Measurements from ENCODE around the gene SYT8. TPM values are rescaled to one million over a fixed set of nuclear protein-coding genes. Genes with fewer than 3 reads are reported as not detected.

SYT8 gene
- polyA plus RNA-seq, 1 donor from 2014 or later, result not detected

DNA sequence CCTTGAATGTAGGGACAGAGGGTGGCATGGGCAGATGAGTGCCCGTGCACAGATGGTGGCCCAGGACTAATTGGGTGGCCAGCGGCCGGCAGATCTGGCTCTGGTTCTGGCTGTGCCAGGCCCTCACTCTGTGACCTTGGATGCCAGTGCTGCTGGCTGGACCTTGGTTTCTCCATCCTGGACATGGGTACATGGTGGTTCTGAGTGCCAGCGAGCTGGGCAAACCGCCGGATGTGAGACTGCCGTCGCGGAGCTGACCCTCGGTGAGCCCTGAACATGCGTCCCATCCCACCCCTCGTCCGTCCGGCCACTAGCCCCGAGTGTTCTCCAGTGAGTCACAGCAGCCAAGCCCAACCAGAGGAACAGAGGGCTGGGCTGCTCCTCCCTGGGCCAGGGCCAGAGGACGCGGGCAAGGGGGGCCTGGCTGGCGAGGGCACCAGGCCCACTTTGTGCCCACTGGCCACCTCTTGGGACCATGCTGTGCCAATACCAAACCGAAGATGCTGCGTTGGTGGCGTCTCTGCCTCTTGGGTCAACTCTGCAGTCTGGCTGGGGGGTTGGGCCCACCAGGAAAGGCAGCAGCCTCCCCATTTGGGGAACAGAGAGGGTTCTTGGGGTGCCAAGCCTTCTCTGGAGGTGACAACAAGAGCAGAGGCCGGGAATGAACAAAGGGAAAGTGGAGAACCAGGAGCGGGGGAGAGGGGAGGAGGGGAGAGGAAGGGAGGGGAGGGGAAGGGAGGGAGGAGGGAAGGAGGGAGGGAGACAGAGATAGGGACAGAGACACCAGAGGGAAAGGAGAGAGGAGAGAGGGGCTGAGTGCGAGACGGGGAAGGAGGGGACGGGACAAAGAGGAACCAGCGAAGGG is 28.8 kb downstream of the SYT8 start:
- no peaks in the 10 kb centered on the region for H3K9me3 Mint-ChIP-seq
- no peak overlapping the region for H3K27ac Mint-ChIP-seq
- no peaks in the 10 kb centered on the region for H3K36me3 Mint-ChIP-seq
- no peak overlapping the region for H3K4me3 Mint-ChIP-seq
- peaks cover 0 to 14% (median 11%) of the 10 kb centered on the region in 3 donors for H3K4me1 Mint-ChIP-seq
- H3K27me3 Mint-ChIP-seq, result no peaks in the 10 kb centered on the region

DNA sequence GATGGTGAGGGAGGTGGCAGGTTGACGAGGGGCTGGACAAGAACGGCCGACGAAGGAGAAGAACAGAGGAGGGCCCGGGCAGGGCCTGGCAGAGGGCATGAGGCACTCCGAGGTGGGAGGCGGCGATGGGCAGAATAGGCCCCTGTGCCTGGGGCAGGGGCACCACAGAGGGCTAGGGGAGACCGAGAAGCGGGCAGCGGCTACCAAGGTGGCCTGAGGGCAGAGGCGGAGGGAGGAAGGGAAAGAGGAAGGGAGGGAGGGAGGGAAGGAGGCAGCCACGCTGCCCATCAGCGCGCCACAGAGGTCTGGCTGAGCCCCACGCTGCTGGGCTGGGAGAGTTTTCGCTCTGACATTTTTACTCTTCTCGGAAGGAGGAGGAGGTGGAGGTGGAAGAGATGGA is 29.4 kb downstream of the SYT8 start:
- Mint-ChIP-seq H3K4me1 (peaks cover 0 to 17% (median 16%) of the 10 kb centered on the region in 3 donors), H3K27me3 (no peaks in the 10 kb centered on the region), H3K9me3 (no peaks in the 10 kb centered on the region), H3K27ac (no peak overlapping the region), H3K36me3 (no peaks in the 10 kb centered on the region), H3K4me3 (peak overlapping the region in 2 of 4 donors; percentile 14 to 54)

DNA sequence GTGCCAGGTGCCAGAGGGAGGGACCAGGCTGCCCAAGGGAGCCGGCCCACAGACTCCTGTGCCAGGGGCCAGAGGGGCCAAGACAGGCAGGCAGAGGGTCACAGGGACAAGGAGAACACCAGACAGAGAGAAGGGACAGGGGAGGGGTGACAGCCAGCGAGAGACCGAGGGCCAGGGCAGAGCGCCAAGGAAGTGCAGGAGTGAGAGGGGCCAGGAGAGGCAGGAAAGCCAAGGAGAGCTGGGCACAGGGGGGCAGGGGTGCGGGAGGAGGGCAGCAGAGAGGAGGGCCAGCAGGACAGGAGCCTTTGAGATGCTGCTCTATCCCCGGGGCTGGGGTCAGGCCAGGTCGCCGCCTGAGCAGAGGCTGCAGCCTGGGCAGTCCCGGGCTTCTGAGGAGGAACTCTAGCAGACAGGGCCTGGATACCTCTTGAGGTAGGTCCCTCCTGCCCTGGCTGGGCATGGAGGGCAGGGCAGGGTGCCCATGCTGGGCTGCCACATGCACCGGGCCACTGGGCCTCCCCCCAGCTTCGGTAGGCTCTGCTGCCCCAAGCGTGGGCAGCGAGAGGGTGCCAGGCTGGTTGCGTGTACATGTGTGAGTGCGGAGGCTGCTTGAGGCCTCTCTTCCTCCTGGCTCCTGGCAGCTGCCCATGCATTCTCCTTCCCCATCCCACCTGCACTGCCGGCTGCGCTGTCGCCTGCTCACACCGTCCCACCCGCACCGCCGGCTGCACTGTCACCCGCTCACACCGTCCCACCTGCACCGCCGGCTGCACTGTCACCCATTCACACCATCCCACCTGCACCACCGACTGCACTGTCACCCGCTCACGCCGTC is 30.3 kb downstream of the SYT8 start:
- Mint-ChIP-seq H3K4me3 (peak overlapping the region in 2 of 4 donors; percentile 22 to 84), H3K27me3 (no peaks in the 10 kb centered on the region), H3K4me1 (peaks cover 0 to 20% (median 16%) of the 10 kb centered on the region in 3 donors), H3K36me3 (no peaks in the 10 kb centered on the region), H3K9me3 (no peaks in the 10 kb centered on the region), H3K27ac (peak overlapping the region in 2 of 3 donors; percentile 62 to 73)

DNA sequence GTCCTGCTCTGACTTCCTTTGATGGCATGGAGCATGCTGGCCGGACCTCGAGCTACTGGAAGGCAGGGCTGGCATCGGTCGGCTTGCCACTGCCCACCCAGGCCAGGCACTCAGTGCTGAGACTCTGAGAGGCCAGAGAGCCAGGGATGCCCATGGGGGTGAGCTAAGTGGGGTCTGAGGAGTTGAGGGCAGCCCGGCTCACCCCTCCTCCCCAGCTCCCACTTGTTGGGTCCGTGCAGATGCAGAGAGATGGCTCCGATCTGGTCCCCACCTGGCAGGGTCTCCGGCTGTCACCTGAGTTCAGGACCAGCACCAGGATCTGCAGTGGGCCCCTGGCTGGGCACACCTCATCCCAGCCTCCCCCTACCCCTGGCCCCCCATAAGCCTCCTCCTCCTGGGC is 31.4 kb downstream of the SYT8 start:
- H3K4me3 Mint-ChIP-seq, result peak overlapping the region in 2 of 4 donors; percentile 41 to 75
- H3K4me1 Mint-ChIP-seq, result peaks cover 0 to 28% (median 23%) of the 10 kb centered on the region in 3 donors
- no peaks in the 10 kb centered on the region for H3K9me3 Mint-ChIP-seq
- H3K36me3 Mint-ChIP-seq, result no peaks in the 10 kb centered on the region
- no peak overlapping the region for H3K27ac Mint-ChIP-seq
- no peaks in the 10 kb centered on the region for H3K27me3 Mint-ChIP-seq

DNA sequence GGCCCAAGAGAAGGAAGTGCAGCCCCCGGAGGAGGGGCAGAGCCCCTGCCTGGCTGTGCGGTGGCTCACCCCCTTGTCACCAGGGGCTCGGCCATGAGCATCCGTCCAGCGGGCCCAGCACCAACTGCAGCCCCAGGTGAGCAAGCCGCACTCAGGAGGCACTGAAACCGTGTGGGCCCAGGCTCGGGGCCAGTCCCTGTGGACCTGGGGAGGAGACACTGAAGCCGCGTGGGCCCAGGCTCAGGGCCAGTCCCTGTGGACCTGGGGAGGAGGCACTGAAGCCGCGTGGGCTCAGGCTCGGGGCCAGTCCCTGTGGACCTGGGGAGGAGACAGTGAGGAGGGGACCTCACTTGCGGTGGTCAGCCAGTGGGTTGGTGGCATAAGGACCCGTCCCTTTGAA is 32.0 kb downstream of the SYT8 start:
- H3K27me3 Mint-ChIP-seq, result no peaks in the 10 kb centered on the region
- peaks cover 0 to 29% (median 23%) of the 10 kb centered on the region in 3 donors for H3K4me1 Mint-ChIP-seq
- H3K36me3 Mint-ChIP-seq, result no peaks in the 10 kb centered on the region
- H3K27ac Mint-ChIP-seq, result no peak overlapping the region
- no peaks in the 10 kb centered on the region for H3K9me3 Mint-ChIP-seq
- H3K4me3 Mint-ChIP-seq, result peak overlapping the region in 1 of 4 donors; percentile 75

DNA sequence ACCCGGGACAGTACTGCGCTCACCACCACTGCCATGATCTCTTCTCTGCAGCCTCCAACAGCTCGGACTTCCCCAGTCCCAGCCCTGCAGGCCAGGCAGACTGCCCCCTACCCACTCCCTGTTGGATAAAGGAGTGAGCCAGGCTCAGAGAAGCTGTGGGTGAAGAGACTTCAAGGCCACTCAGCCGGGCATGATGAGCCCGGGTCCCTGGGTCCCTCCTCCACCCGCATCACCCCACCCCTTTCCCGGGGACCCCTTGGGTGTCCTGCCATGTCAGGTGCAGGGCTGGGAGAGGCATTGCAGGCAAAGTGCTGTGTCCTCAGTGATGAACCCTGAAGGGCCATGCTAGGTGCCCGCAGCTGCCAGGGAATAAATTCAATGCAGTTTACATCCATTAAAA is 32.6 kb downstream of the SYT8 start:
- Mint-ChIP-seq H3K27me3 (no peaks in the 10 kb centered on the region), H3K4me1 (peaks cover 0 to 33% (median 23%) of the 10 kb centered on the region in 3 donors), H3K9me3 (no peaks in the 10 kb centered on the region), H3K27ac (no peak overlapping the region), H3K4me3 (no peak overlapping the region), H3K36me3 (no peaks in the 10 kb centered on the region)

DNA sequence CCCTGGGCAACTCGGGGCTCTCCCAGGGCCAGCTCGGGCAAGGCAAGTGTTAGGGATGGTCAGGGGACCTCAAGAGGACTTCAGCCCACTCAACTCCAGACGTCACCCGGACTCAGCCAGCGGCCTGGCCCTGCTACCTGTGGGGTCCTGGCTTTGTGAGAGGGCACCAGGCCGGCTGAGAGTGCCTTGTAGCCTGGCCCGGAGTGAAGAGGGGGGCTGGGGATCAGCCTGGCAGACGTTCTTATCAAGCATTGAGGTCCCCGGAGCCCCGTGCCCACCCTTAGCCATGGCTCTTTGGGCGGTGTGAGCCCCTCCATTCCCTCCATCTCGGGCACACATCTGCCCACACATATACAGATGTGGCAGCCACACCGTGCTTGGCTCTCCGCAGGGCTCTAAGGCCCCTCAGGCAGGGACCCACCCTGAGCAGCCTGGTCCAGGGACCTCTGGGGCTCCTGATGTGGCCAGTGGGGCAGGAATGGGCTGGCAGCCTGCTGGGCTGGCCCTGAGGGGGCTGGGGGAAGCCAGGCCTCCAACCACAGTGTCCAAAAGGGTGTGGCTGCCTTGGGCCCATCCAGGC is 33.4 kb downstream of the SYT8 start:
- peak overlapping the region in 2 of 4 donors; percentile 5 to 37 for H3K4me3 Mint-ChIP-seq
- no peak overlapping the region for H3K27ac Mint-ChIP-seq
- no peaks in the 10 kb centered on the region for H3K36me3 Mint-ChIP-seq
- no peaks in the 10 kb centered on the region for H3K9me3 Mint-ChIP-seq
- peaks cover 0 to 37% (median 24%) of the 10 kb centered on the region in 3 donors for H3K4me1 Mint-ChIP-seq
- no peaks in the 10 kb centered on the region for H3K27me3 Mint-ChIP-seq

DNA sequence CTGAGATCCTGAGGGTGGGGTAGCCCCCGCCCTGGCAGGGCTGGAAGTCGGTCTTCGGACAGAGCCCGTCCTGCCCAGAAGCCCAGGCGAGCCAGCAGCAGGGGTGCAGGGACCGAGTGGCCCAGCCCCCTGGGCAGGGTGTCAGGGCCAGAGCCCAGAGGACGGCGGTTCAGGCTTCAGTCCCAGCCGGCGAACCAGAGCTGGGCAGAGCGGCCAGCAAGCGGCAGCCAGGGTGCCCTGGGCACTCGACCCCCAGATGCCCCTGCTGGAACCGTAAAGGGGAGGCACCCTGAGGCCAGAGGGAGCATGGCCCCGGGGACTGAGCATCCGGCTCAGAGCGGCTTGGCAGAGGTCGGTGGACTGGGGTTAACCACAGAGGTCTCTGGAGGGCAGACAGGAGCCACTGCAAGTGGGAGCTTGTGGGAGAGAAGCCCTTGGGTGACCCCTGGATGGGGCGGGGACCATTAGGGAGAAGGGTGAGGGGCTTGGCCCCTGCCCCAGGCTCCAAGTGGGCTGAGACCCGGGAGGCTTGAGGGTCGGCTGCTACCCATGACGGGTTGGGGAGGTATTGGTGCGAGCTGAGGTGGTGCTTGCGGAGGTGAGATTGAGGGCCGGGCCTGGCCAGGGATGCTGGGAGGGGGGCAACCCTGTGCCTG is 34.0 kb downstream of the SYT8 start:
- Mint-ChIP-seq H3K36me3 (no peaks in the 10 kb centered on the region), H3K4me1 (peaks cover 0 to 37% (median 23%) of the 10 kb centered on the region in 3 donors), H3K27me3 (no peaks in the 10 kb centered on the region), H3K9me3 (no peaks in the 10 kb centered on the region), H3K4me3 (peak overlapping the region in 1 of 4 donors; percentile 70), H3K27ac (peak overlapping the region in 2 of 3 donors; percentile 70 to 71)

DNA sequence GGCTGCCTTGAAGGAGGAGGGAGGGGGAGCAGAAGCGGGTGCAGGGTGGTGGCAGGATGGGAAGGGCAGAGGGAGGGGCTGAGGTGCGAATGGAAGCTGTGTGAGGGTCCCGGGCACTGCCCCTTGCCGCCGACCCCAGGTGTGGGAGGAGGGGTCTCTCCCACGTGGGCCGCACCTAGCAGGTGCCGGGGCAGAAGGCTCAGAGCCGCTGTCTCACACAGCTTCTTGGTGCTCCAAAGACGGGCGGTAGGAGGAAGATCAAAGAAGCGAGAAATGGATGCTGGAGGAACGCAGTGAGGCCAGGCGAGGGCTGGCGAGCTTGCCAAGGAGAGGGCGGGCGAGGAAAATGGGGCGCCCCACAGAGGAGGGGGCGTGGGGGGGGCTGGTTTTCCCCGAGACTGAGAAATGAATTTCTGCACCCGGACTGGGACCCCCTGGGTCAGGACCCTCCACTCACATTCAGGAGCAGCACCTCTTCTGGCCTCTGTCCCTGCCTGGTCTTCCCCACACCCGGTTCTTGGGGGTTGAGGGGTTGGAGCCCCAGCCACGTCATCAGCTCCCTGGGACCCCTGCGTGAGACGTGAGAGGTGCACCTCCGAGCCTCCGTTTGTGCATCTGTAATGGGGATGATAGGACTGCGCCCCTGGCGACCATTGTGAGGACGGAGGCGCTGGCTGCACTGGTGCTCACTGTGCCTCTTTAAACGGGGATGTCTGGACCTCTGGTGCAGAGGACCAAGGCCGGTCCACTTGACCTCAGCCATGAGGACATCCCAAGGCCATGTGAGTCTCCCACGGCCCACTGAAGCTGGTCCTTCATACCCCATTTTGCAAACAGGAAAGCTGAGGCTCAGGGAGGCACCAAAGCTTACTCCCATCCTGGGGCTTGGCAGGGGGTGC is 34.9 kb downstream of the SYT8 start:
- Mint-ChIP-seq H3K27ac (peak overlapping the region in 2 of 3 donors; percentile 70 to 71), H3K27me3 (no peaks in the 10 kb centered on the region), H3K4me1 (peaks cover 0 to 37% (median 23%) of the 10 kb centered on the region in 3 donors), H3K36me3 (no peaks in the 10 kb centered on the region), H3K9me3 (no peaks in the 10 kb centered on the region), H3K4me3 (peak overlapping the region in 2 of 4 donors; percentile 70 to 74)

DNA sequence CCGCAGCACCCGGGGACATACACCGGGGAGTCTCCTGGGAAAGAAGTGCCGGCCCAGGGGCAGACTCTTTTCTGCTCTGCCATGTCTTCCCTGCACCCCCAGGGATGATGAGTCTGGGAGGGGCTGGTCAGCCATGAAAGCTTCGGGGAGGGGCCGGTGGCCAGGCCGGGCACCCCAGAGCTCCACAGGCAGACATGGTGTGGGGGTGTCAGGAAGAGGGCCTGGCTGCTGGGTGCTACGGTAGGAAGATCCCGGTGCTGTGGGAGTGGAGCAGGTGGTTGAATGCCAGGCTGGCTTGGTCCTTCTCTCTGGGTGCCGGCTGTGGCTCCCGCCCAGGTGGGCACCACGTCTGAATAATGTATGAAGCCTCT is 35.5 kb downstream of the SYT8 start:
- H3K4me1 Mint-ChIP-seq, result peaks cover 0 to 37% (median 24%) of the 10 kb centered on the region in 3 donors
- no peaks in the 10 kb centered on the region for H3K27me3 Mint-ChIP-seq
- peak overlapping the region in 2 of 4 donors; percentile 22 to 60 for H3K4me3 Mint-ChIP-seq
- H3K36me3 Mint-ChIP-seq, result no peaks in the 10 kb centered on the region
- no peaks in the 10 kb centered on the region for H3K9me3 Mint-ChIP-seq
- H3K27ac Mint-ChIP-seq, result peak overlapping the region in 2 of 3 donors; percentile 70 to 92

DNA sequence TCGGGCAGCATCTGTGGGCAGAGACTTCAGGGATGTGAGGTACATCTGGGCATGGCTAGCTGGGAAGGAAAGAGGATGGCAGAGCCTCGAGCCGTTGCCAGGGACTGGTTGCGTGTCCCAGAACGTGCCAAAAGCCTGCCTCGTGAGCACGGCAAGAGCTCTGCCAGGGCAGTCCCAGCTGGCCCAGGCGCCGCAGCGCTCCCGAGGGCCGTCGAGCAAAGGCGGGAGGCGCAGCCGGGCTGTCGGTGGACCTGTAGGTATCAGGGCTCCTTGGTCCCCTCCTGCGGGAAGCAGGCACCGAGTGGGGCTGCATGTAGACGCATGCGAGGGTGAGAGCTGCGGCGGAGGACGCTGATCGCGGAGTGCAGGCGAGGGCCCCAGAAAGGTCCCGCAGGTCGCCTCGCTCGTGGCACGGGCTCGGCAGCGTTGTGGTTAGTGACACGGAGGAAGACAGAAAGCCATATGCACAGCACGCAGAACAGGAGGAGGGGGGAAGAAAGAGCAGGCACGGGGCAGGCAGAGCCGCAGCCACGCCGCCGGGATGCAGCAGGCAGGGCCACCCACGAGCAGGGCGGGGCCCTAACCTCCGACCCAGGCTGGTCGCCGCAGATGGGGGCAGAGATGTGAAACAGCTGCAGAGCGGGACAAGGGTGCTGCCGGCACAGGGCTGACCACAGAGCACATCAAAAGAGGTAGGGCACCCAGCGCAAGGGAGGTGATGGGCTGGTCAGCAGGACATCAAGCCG is 36.1 kb downstream of the SYT8 start:
- no peaks in the 10 kb centered on the region for H3K27me3 Mint-ChIP-seq
- no peaks in the 10 kb centered on the region for H3K9me3 Mint-ChIP-seq
- peak overlapping the region in 2 of 4 donors; percentile 74 to 79 for H3K4me3 Mint-ChIP-seq
- no peaks in the 10 kb centered on the region for H3K36me3 Mint-ChIP-seq
- H3K4me1 Mint-ChIP-seq, result peaks cover 0 to 36% (median 24%) of the 10 kb centered on the region in 3 donors
- peak overlapping the region; percentile 70 to 92 (median 73) for H3K27ac Mint-ChIP-seq

DNA sequence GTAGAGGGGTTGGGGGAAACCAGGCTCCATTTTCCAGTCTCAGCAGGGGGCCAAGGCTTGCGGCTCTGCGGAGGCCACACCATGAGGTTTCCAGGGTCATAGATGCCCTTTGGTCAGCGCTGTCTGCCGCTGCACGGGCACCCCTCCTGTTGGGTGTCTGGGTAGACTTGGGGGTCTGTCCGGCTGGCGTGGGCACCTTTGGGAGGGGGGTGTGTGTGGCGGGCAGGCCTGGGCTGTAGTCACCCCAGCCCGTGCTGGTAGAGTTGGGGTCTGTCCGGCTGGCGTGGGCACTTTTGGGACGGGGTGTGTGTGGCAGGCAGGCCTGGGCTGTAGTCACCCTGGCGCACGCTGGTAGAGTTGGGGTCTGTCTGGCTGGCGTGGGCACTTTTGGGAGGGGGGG is 36.7 kb downstream of the SYT8 start:
- Mint-ChIP-seq H3K4me1 (peaks cover 0 to 36% (median 24%) of the 10 kb centered on the region in 3 donors), H3K4me3 (peak overlapping the region in 2 of 4 donors; percentile 3 to 27), H3K27me3 (no peaks in the 10 kb centered on the region), H3K36me3 (no peaks in the 10 kb centered on the region), H3K27ac (peak overlapping the region in 1 of 3 donors; percentile 73), H3K9me3 (no peaks in the 10 kb centered on the region)
